Measurements from ENCODE around the gene DNM2.

The DNM2 gene

DNA sequence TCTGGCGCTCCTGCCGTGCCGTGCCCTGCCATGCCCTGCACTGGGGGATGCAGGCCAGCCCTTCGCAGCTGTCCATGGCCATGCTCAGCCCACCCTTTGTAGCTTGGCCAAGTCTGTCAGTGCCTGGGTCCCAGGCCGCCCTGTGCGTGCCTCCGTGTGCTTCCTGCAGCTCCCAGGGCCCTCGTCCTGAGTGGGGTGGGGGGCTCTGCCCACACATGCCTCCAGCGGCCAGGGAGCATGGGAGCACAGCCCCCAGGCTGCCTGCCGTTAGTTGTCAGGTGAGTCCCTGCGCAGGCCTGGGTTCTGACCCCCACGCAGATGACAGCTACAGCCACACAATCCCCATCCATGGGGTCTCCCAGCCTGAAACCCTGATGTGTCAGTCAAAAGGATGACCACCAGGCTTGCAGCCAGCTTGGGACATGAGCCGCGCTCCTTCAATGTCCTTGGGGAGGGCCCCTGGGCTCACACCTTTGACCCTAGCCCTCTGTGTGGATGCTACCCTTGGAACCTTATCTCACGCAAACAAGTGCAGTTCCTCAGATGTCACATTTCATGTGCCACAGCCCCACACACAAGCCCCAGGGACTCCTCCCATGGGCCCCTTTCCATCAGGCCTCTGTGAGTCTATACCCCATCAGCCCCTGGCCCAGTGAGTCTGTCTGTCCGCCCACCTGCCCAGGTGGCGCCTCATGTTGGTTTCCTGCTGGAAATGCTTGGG, 93.7 kb downstream of the DNM2 start:
- in situ Hi-C loops (cut with MboI; ENCODE audit: low sequenced_read_pairs), result no loop called here

DNA sequence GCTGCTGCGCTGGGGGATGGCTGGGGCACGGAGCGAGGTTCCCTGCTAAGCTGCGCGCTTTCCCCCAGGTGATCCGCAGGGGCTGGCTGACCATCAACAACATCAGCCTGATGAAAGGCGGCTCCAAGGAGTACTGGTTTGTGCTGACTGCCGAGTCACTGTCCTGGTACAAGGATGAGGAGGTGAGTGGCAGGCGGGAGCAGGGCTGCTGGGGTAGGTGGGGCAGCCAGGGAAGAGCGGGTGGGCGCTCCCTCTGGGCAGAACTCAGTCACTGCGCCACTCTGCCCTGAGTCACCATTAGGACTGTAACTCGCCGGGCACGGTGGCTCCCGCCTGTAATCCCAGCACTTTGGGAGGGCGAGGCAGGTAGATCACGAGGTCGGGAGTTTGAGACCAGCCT, 94.3 kb downstream of the DNM2 start:
- in situ Hi-C loops (cut with MboI; ENCODE audit: low sequenced_read_pairs), result no loop called here

DNA sequence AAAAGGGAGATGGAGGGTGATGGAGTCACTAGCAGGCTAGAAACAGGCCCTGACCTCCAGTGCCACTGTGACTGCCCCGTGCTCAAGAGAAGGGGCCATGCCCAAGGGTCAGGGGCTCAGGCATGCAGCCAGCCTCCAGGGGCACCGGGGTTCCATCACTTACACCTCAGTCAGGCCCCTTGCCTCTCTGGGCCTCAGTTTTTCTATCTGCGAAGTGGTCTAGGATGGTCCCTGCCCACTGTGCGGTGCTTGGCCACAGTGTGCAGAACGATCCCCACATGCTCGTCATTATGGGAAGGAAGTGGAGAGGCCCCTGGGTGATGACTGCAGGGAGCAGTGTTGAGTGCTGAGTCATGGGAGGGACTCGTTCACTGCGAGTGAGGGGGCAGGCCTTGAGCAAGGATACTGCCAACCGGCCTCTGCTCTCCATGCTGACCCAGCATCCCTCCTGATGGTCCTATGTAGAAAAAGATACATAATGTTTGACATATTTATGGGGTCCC, 95.1 kb downstream of the DNM2 start:
- in situ Hi-C loops (cut with MboI; ENCODE audit: low sequenced_read_pairs), result no loop called here

DNA sequence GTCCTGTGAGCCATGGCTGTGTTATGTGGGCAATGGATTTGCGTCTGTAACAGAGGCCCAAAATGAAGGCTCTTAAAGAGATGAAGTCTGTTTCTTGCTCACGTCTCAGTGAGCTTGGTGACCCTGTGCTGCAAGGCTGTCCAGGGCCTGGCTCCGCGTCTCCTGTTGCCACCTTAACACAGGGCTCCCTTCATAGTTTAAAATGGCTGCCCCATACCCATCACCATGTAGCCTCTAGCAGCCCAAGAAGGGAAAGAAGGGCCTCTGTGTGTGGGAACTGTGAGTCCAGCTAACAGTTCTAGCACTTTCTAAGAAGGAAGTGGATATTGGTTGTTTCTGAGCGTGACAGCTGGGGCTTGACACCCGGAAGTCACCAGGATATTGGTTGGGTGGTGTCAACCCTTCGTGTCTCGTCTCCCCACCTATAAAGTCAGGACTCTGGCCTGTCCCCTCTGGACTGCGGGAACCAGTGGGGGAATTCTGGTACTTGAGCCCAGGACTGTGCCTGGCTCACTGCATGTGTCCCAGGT, 97.2 kb downstream of the DNM2 start:
- in situ Hi-C loops (cut with MboI; ENCODE audit: low sequenced_read_pairs), result no loop called here

GRCh38 chr19:10815969-10816644, 98.2 kb downstream of the DNM2 start:
- in situ Hi-C loops (cut with MboI; ENCODE audit: low sequenced_read_pairs), result no loop called here

GRCh38 chr19:10816691-10817090, 98.8 kb downstream of the DNM2 start:
- in situ Hi-C loops (cut with MboI; ENCODE audit: low sequenced_read_pairs), result no loop called here

DNA sequence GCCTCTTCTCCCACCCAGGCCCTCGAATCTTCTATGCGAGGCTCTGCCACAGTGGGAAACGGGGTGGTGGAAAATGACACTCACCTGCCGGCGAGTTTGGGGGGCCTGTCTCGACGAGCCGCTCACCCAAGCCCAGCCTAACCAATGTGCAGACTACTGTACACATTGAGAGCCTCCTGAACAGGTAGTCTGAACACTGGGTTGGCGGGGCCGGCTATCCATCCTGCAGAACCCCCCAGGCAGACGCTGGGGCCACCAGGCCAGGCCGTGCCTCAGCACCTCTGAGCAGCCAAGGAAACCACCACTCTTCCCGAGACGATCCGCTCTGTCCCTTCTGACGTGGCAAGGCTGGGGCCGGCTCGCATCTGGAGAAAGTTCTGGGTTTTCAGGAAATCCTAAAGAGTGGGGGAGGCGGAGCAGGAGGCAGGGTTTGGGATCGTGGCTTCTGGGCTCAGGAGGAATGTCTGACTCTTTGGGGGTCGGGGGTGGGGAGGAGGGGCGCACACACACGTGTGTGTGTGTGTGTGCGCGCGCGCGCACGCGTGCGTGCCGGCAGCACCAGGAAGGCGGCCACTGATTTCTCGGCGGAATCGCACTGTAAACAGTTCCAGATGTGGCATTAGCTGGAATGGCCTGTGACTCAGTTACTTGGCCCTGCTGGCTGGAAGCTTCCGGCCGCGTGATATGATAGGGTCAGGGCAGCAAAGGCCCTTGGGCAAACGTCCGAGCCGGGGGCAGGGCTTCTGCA, 99.6 kb downstream of the DNM2 start:
- in situ Hi-C loops (cut with MboI; ENCODE audit: low sequenced_read_pairs), result no loop called here

DNA sequence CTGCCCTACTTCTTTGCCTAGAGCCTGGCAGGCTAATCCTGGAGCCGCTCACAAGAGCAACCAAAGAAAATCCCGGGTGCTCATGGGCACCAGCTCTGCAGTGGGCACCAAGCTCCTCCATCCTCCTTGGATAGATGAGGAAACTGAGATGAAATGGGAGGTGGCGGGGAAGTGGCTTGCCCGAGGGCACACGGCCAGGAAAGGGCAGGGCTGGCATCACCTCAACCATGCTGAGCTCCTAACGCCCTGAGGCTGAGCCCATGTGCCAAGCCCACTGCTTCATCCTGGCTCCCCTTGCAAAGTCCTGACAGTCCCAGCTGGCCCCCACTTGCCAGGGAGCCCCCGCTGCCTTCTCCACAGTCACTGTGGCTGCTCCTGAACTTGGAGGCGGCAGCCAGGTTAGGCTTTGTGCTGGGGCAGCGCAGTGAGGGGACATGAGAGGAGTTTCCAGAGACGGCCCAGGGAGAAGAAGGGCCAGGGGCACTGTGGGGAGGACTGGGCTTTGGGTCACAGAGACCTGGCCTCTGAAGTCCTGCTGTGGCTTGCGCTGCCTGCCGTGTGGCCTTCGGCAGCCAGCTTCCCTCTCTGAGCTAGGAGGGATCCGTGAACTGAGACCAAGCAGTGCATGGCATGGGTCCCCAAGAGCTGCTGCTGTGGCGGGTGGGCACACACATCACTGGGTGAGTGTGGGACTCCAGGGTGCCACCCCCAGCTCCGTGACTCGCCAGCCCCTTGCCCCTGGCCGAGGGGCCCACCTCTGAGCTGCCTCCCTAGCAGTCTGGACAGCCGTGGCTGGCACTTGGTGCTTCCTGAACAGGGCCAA, 100.6 kb downstream of the DNM2 start:
- in situ Hi-C loops (cut with MboI; ENCODE audit: low sequenced_read_pairs), result no loop called here

GRCh38 chr19:10819124-10820060, 101.5 kb downstream of the DNM2 start:
- in situ Hi-C loops (cut with MboI; ENCODE audit: low sequenced_read_pairs), result no loop called here

- in situ Hi-C loops (cut with MboI; ENCODE audit: low sequenced_read_pairs), result no loop called here
These were observed 102.3 kb downstream of the DNM2 start for GRCh38 chr19:10820173-10820572.

DNA sequence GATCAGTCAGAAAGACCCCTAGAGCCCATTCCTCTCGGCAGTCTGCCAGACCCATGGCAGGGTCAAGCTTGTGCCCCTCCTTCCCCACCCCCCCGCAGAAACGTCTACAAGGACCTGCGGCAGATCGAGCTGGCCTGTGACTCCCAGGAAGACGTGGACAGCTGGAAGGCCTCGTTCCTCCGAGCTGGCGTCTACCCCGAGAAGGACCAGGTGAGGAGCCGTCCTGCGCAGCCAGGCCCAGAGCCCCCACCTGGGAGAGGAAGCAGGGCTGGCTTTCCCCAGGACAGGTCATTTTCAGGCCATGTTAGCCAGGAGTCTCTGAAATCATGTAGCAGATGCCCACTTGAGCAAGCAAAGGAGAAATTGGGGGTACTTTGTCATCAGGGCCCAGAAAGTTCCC, 105.8 kb downstream of the DNM2 start:
- in situ Hi-C loops (cut with MboI; ENCODE audit: low sequenced_read_pairs), result no loop called here

GRCh38 chr19:10826231-10826630, 108.4 kb downstream of the DNM2 start:
- in situ Hi-C loops (cut with MboI; ENCODE audit: low sequenced_read_pairs), result no loop called here

DNA sequence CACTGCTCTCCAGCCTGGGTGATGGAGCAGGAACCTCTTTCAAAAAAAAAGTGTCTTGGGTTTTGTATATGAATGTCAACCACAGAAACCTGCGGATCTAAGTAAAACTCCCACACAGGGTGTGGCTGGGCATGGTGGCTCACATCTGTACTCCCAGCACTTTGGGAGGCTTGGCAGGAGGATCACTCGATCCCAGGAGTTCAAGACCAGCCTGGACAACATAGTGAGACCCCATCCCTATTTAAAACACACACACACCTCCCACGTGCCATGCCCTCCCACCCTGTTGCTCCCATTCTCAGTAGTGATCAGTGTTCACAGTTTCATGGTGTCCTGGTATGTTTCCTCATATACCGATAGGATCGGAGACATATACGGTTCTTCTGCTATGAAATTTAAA, 109.0 kb downstream of the DNM2 start:
- in situ Hi-C loops (cut with MboI; ENCODE audit: low sequenced_read_pairs), result no loop called here

DNA sequence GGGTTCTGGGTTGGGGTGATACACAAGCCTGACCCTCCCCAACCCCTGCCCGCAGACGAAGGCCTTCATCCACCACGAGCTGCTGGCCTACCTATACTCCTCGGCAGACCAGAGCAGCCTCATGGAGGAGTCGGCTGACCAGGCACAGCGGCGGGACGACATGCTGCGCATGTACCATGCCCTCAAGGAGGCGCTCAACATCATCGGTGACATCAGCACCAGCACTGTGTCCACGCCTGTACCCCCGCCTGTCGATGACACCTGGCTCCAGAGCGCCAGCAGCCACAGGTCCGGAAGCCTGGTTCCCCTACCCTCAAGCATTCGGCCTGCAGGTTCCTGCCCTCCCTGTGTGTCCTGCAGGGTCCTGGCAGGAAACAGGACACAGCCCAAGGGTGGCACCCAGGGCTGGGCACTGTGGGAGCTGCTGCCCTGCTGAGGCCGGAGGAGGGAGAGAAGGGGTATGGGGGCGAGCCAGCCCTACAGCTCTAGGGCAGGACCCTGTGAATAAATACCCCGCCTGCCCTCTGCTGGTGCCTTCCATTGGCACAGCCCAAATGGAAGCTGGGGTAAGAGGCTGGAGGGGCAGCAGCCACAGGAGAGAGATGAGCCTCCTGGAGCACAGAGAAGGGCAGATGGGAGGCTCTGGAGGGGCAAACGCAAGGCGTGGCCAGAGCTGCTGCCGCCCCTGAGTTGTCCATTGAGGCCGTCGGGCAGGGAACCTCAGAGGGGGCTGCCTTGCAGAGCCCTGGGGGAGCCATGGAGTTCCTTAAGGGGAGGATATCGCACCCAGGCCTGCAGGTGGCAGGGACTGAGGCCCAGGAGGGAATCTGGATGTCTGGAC, 111.3 kb downstream of the DNM2 start:
- in situ Hi-C loops (cut with MboI; ENCODE audit: low sequenced_read_pairs), result no loop called here

DNA sequence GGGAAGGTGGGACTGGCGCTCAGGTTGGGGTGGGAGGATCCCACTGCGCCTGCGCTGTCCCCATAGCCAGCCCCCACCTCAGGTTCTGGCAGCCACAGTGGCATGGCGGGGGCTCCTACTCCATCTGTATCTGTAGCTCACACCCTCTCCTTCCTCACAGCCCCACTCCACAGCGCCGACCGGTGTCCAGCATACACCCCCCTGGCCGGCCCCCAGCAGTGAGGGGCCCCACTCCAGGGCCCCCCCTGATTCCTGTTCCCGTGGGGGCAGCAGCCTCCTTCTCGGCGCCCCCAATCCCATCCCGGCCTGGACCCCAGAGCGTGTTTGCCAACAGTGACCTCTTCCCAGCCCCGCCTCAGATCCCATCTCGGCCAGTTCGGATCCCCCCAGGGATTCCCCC, 112.1 kb downstream of the DNM2 start:
- in situ Hi-C loops (cut with MboI; ENCODE audit: low sequenced_read_pairs), result no loop called here

DNA sequence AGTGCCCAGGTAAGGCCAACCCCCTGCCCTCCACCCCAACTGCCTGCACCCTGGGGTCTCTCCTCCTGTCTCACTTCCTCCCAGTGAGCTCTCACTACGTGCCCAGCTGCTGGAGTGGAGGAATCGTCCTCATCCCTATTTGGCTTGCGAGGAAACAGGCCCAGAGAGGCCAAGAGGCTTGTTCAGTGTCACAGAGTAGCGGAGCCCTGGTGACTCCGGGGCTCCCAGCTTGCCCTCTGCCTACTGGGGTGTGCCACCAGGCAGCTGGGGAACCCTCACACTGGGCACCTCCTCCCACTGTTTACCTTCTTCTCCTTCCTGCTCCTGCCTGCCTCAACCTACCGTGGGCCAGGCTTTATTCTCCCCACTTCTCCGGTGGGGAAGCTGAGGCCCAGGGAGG, 112.5 kb downstream of the DNM2 start:
- in situ Hi-C loops (cut with MboI; ENCODE audit: low sequenced_read_pairs), result no loop called here

DNA sequence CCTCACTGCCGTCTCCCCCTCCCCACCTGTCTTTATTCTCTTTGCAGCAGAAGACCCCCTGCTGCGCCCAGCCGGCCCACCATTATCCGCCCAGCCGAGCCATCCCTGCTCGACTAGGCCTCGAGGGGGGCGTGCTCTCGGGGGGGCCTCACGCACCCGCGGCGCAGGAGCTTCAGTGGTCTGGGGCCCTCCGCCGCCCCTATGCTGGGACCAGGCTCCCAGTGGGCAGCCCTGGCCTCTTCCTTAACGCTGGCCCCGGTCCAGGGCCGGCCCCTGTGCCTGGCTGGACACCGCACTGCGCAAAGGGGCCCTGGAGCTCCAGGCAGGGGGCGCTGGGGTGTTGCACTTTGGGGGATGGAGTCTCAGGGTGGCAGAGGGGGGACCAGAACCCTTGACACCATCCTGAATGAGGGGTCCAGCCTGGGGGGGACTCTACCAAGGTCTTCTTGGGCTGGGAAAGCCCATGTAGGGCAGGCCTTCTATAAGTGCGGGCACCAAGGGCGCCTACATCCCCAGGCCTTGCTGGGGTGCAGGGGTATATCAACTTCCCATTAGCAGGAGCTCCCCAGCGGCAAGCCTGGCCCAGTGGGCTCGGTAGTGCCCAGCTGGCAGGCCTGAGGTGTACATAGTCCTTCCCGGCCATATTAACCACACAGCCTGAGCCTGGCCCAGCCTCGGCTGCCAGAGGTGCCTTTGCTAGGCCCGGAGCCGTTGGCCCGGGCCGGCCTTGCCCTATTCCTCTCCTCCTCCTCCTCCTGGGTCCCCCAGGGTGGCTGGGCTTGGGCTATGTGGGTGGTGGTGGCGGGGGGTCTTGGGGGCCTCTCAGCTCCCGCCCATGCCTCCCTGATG, 113.3 kb downstream of the DNM2 start:
- in situ Hi-C loops (cut with MboI; ENCODE audit: low sequenced_read_pairs), result no loop called here

Data from HL-60/S4 (cell line).